WI38 (cell line): ENCODE results near the gene GCNT1.

Experiments used
- H3K4me3 ChIP-seq: 2 replicates; pipeline ENCODE4 v1.5.1; 2011; ENCODE audit warnings: low read depth, mild to moderate bottlenecking, control low read depth, low read length
- CTCF ChIP-seq: IDR thresholded peaks from 2 replicates; pipeline ENCODE4 v1.5.1; 2012; ENCODE audit warnings: low read depth, mild to moderate bottlenecking, control low read depth, low read length

The GCNT1 gene

DNA sequence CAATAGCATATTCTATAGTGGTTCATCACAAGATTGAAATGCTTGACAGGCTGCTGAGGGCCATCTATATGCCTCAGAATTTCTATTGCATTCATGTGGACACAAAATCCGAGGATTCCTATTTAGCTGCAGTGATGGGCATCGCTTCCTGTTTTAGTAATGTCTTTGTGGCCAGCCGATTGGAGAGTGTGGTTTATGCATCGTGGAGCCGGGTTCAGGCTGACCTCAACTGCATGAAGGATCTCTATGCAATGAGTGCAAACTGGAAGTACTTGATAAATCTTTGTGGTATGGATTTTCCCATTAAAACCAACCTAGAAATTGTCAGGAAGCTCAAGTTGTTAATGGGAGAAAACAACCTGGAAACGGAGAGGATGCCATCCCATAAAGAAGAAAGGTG lies 43.8 kb downstream of the GCNT1 start:
- no peak for TF ChIP-seq CTCF
- no peak overlapping the region for H3K4me3 ChIP-seq

DNA sequence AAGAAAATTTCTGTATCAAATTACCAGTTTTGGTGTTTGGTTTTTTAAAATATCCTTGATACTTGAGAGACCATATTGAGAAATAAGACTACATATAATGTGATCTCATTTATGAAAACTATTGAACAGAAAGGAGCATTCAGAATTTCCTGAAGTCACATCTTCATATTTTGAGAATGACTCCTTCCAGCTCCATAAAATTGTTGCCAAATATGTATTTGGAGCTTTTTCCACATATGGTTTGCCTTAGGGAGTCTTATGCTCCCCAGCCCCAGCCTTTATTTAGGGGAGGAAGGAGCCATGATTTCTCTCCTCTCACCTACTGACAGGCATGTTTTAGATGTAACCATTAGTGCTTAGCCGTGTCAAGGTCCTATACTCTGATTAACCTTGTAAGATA lies 51.1 kb downstream of the GCNT1 start:
- H3K4me3 ChIP-seq, result no peak overlapping the region
- TF ChIP-seq CTCF, result no peak

DNA sequence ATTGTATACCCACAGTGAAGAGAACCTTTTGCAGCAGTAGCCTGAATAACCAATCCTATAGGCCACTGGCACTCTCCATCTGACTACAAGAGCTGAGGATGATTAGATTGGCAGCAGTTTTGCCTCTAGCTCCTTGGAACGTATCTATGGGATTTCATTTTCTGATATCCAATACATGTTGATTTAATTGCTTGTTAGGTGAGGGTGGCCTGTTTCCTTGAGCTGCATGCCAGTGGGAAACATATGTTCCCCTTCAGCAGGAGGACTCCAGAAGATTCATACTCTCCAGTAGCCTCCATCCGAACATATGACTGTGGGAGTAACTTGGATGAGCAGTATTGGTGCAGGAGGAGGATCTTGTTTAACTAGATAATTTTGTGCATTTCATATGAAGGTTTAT lies 51.5 kb downstream of the GCNT1 start:
- no peak overlapping the region for H3K4me3 ChIP-seq
- TF ChIP-seq CTCF, result no peak

DNA sequence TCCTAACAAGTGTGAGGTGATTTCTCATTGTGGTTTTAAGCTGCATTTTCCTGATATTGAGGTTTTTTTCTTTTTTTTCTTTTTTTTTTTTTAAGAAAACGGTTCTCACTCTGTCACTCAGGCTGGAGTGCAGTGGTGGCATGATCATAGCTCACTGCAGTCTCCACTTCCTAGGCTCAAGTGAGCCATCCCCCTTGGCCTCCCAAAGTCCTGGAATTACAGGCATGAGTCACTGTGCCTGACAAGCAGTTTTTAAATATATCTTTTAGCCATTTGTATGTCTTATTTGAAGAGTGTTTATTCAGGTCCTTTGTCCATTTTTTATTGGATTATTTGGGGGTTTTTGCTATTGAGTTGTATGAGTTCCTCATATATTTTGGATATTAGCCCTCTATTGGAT lies 53.8 kb downstream of the GCNT1 start:
- no peak overlapping the region for H3K4me3 ChIP-seq
- no peak for TF ChIP-seq CTCF

GRCh38 chr9:76516350-76516749 lies 57.4 kb downstream of the GCNT1 start:
- TF ChIP-seq CTCF, result no peak
- H3K4me3 ChIP-seq, result no peak overlapping the region

- no peak for TF ChIP-seq CTCF
- no peak overlapping the region for H3K4me3 ChIP-seq
Measured at GRCh38 chr9:76516871-76517270, 57.9 kb downstream of the GCNT1 start.

GRCh38 chr9:76519075-76519835 lies 60.3 kb downstream of the GCNT1 start:
- TF ChIP-seq CTCF, result no peak
- no peak overlapping the region for H3K4me3 ChIP-seq
